Neural cell (in vitro differentiated cells): Measurements from ENCODE around the gene CTSL. TPM values are rescaled to one million over a fixed set of nuclear protein-coding genes. Genes with fewer than 3 reads are reported as not detected.

Source experiments
- H2AFZ ChIP-seq: fragments of 200-600, 300-800 bp; sonication (generic), shearing (Covaris generic); 2 replicates; pipeline ENCODE4 v1.6.0; 2014; ENCODE audit warnings: low read depth, mild to moderate bottlenecking, antibody characterized with exemption, low read length, moderate library complexity
- H3F3A ChIP-seq: fragments of 200-600 bp; shearing (Covaris generic); 2 replicates; pipeline ENCODE4 v1.6.1; 2016; ENCODE audit warnings: mild to moderate bottlenecking, moderate library complexity, mixed read lengths, antibody characterized with exemption, low read length; ENCODE audit not compliant: insufficient read depth, poor library complexity, severe bottlenecking
- H3K27ac ChIP-seq: fragments of 200-600, 300-800 bp; sonication (generic), shearing (Covaris generic); 2 replicates; pipeline ENCODE4 v1.5.1; 2014; ENCODE audit warnings: mild to moderate bottlenecking, low read length, moderate library complexity
- H3K27me3 ChIP-seq: fragments of 300-800, 200-600 bp; sonication (generic), shearing (Covaris generic); 2 replicates; pipeline ENCODE4 v1.6.0; 2014; ENCODE audit warnings: mild to moderate bottlenecking, low read depth, low read length, moderate library complexity; ENCODE audit not compliant: insufficient read depth
- H3K36me3 ChIP-seq: fragments of 300-800, 200-600 bp; sonication (generic), shearing (Covaris generic); 2 replicates; pipeline ENCODE4 v1.5.1; 2014; ENCODE audit warnings: mild to moderate bottlenecking, antibody characterized with exemption, low read length, moderate library complexity; ENCODE audit not compliant: insufficient read depth
- H3K4me2 ChIP-seq: fragments of 300-800, 200-600 bp; sonication (generic), shearing (Covaris generic); 2 replicates; pipeline ENCODE4 v1.6.0; 2014; ENCODE audit warnings: mild to moderate bottlenecking, low read length
- H3K4me3 ChIP-seq: fragments of 300-800, 200-600 bp; sonication (generic), shearing (Covaris generic); 2 replicates; pipeline ENCODE4 v1.5.1; 2014; ENCODE audit warnings: mild to moderate bottlenecking, low read length, moderate library complexity
- H3K79me2 ChIP-seq: fragments of 200-600 bp; shearing (Covaris generic); replicated peaks from 2 replicates; pipeline ENCODE4 v1.6.0; 2014; ENCODE audit warnings: mild to moderate bottlenecking, low read length, moderate library complexity; ENCODE audit not compliant: insufficient read depth
- H3K9ac ChIP-seq: fragments of 300-800, 200-600 bp; sonication (generic), shearing (Covaris generic); 2 replicates; pipeline ENCODE4 v1.6.1; 2016; ENCODE audit warnings: mild to moderate bottlenecking, low read length, mixed read lengths
- H3K9me2 ChIP-seq: fragments of 200-600 bp; shearing (Covaris generic); 2 replicates; pipeline ENCODE4 v1.6.1; 2016; ENCODE audit warnings: mild to moderate bottlenecking, low read length, mixed read lengths; ENCODE audit not compliant: insufficient read depth
- H3K9me3 ChIP-seq: fragments of 200-600, 300-800 bp; sonication (generic), shearing (Covaris generic); 2 replicates; pipeline ENCODE4 v1.6.1; 2016; ENCODE audit warnings: mild to moderate bottlenecking, mixed run types, low read length, moderate library complexity, mixed read lengths
- H4K20me1 ChIP-seq: fragments of 200-600 bp; shearing (Covaris generic); 2 replicates; pipeline ENCODE4 v1.6.1; 2016; ENCODE audit warnings: mild to moderate bottlenecking, mixed run types; ENCODE audit not compliant: insufficient read depth
- EP300 ChIP-seq: fragments of 450-650 bp; conservative IDR thresholded peaks from 2 replicates; pipeline ENCODE4 v1.6.1; 2014; ENCODE audit warnings: antibody characterized with exemption, mild to moderate bottlenecking, moderate library complexity; ENCODE audit not compliant: poor library complexity, severe bottlenecking
- EZH2 ChIP-seq: fragments of 200-600, 300-800 bp; shearing (Covaris generic), sonication (generic); IDR thresholded peaks from 2 replicates; pipeline ENCODE4 v1.6.1; 2014; ENCODE audit warnings: antibody characterized with exemption, low read length, borderline replicate concordance, mild to moderate bottlenecking; ENCODE audit not compliant: insufficient read depth, poor library complexity, severe bottlenecking
- MXI1 ChIP-seq: fragments of 450-650 bp; conservative IDR thresholded peaks from 2 replicates; pipeline ENCODE4 v1.6.1; 2014; ENCODE audit warnings: antibody characterized with exemption, mild to moderate bottlenecking; ENCODE audit not compliant: poor library complexity, severe bottlenecking
- POLR2AphosphoS5 ChIP-seq: IDR thresholded peaks from 2 replicates; pipeline ENCODE4 v1.6.1; 2012
- RAD21 ChIP-seq: fragments of 450-650 bp; conservative IDR thresholded peaks from 2 replicates; pipeline ENCODE4 v1.6.1; 2014; ENCODE audit warnings: antibody characterized with exemption, mild to moderate bottlenecking, moderate library complexity
- SMC3 ChIP-seq: fragments of 450-650 bp; conservative IDR thresholded peaks from 2 replicates; pipeline ENCODE4 v1.6.1; 2014; ENCODE audit warnings: antibody characterized with exemption, mild to moderate bottlenecking, moderate library complexity; ENCODE audit not compliant: poor library complexity
- TAF1 ChIP-seq: IDR thresholded peaks from 2 replicates; pipeline ENCODE4 v1.6.1; 2012; ENCODE audit warnings: low read depth
- polyA plus RNA-seq: library from polyadenylated mRNA; depleted of rRNA; stranded (reverse); fragments of >200 nt; gene quantifications from 2 replicates; pipeline ENCODE4 v1.2.3, GENCODE V29; 2014
- TF ChIP-seq, protein P1 (sequence below): IDR thresholded peaks from 2 replicates; pipeline ENCODE4 v1.6.1; 2012; ENCODE audit warnings: borderline replicate concordance
- TF ChIP-seq, protein P2 (sequence below): fragments of 450-650 bp; IDR thresholded peaks from 2 replicates; pipeline ENCODE4 v1.5.1; 2014; ENCODE audit warnings: antibody characterized with exemption, mild to moderate bottlenecking, moderate library complexity; ENCODE audit not compliant: poor library complexity, severe bottlenecking

CTSL gene
- polyA plus RNA-seq, 1 donor from 2014 or later = 53.5 TPM

DNA sequence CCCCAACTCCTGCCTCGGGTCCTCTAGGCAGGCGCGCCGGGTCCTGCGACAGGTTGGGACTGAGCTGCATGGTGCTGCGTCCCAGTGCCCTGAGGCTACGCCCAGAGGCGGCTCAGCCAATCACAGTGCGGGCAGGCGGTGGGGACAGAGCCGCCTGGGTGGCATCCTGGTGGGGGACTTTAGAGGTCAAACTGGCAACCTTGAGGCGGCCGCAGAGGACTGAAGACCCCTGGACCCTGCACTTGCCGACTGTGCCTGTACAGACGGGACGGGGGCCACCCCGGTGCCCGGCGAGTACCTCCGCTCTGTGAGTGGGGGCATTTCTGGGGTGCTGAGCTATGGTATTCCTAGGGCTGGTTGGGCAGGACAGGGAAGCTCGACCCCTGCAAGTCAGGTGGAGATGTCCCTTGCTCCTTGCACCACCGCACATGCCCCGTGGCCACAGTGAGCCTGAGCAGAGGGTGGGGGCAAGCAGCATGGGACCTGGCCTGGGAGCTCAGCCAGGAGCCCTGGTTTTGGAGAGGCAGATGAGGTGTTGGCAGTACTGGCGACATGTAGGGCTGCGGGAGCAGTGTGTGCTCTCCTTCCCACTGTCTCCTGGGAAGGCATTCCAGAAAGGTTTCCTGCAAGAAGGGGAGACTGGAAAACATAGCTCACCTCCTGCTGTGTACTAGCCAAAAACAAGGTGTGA, 45.5 kb downstream of the CTSL start:
- no peaks in the 10 kb centered on the region for H3K36me3 ChIP-seq
- no peak overlapping the region for H2AFZ ChIP-seq
- no peaks in the 10 kb centered on the region for H3K9me2 ChIP-seq
- TF ChIP-seq, protein P1, sequence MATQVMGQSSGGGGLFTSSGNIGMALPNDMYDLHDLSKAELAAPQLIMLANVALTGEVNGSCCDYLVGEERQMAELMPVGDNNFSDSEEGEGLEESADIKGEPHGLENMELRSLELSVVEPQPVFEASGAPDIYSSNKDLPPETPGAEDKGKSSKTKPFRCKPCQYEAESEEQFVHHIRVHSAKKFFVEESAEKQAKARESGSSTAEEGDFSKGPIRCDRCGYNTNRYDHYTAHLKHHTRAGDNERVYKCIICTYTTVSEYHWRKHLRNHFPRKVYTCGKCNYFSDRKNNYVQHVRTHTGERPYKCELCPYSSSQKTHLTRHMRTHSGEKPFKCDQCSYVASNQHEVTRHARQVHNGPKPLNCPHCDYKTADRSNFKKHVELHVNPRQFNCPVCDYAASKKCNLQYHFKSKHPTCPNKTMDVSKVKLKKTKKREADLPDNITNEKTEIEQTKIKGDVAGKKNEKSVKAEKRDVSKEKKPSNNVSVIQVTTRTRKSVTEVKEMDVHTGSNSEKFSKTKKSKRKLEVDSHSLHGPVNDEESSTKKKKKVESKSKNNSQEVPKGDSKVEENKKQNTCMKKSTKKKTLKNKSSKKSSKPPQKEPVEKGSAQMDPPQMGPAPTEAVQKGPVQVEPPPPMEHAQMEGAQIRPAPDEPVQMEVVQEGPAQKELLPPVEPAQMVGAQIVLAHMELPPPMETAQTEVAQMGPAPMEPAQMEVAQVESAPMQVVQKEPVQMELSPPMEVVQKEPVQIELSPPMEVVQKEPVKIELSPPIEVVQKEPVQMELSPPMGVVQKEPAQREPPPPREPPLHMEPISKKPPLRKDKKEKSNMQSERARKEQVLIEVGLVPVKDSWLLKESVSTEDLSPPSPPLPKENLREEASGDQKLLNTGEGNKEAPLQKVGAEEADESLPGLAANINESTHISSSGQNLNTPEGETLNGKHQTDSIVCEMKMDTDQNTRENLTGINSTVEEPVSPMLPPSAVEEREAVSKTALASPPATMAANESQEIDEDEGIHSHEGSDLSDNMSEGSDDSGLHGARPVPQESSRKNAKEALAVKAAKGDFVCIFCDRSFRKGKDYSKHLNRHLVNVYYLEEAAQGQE = no peak
- TF ChIP-seq EP300 (no peak), MXI1 (no peak), EZH2 (no peak), RAD21 (no peak), SMC3 (no peak), POLR2AphosphoS5 (no peak), TAF1 (no peak)
- TF ChIP-seq, protein P2, sequence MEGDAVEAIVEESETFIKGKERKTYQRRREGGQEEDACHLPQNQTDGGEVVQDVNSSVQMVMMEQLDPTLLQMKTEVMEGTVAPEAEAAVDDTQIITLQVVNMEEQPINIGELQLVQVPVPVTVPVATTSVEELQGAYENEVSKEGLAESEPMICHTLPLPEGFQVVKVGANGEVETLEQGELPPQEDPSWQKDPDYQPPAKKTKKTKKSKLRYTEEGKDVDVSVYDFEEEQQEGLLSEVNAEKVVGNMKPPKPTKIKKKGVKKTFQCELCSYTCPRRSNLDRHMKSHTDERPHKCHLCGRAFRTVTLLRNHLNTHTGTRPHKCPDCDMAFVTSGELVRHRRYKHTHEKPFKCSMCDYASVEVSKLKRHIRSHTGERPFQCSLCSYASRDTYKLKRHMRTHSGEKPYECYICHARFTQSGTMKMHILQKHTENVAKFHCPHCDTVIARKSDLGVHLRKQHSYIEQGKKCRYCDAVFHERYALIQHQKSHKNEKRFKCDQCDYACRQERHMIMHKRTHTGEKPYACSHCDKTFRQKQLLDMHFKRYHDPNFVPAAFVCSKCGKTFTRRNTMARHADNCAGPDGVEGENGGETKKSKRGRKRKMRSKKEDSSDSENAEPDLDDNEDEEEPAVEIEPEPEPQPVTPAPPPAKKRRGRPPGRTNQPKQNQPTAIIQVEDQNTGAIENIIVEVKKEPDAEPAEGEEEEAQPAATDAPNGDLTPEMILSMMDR = no peak
- H3K9ac ChIP-seq = no peak overlapping the region
- no peak overlapping the region for H3K4me2 ChIP-seq
- no peaks in the 10 kb centered on the region for H4K20me1 ChIP-seq
- H3F3A ChIP-seq = no peaks in the 10 kb centered on the region
- H3K9me3 ChIP-seq = no peaks in the 10 kb centered on the region
- H3K27ac ChIP-seq = no peak overlapping the region
- H3K4me3 ChIP-seq = no peak overlapping the region
- H3K27me3 ChIP-seq = no peaks in the 10 kb centered on the region
- H3K79me2 ChIP-seq = no peaks in the 10 kb centered on the region

DNA sequence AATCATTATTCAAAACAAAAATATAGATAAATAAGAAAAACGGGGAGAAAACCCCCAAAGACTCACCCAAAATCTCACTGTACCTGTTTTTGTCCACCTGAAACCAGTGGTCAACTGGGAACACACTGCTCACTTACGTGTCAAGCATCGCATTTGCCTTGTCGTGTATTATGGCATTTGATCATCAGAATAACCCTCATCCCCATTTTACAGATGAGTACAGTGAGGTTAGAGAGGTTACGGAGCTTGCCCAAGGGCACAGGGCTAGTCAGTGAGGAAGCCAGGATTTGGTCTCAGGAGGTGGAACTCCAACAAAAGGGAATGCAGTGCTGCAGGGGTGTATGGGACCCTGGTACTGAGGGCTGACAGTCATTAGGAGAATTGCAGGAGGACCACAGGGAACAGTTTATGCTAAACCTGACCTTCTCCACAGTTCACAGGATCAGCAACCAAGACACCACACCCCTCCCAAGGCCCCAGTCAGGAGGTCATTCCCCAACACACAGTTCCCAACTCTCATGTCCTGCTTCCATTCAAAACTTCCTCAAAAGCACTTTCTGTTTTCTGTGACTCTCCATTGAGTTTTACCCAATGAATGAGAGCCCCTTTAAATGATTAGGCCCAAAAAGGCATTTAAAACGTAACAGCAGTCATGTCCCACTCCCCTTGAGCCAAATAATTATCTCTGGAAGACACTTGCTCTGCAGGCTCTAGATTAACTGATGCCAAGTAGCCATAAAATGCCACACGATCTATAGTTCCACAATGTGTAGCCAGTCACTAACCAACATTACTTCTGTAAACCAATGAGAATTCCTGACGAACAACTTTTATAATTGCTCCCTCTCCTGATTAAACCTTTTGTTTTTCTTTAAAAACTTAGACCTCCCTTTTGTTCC, 50.8 kb downstream of the CTSL start:
- Histone ChIP-seq H3K79me2 (no peaks in the 10 kb centered on the region), H3K4me2 (no peak overlapping the region), H3K9ac (no peak overlapping the region), H3F3A (no peaks in the 10 kb centered on the region), H3K27me3 (no peaks in the 10 kb centered on the region), H3K9me3 (no peaks in the 10 kb centered on the region), H3K4me3 (no peak overlapping the region), H3K9me2 (no peaks in the 10 kb centered on the region), H2AFZ (no peak overlapping the region), H4K20me1 (no peaks in the 10 kb centered on the region), H3K36me3 (no peaks in the 10 kb centered on the region), H3K27ac (no peak overlapping the region)
- no peak for TF ChIP-seq RAD21
- TF ChIP-seq EP300 = no peak
- no peak for TF ChIP-seq MXI1
- no peak for TF ChIP-seq TAF1
- TF ChIP-seq POLR2AphosphoS5 = no peak
- no peak for TF ChIP-seq EZH2
- TF ChIP-seq SMC3 = no peak
- TF ChIP-seq, protein P1 = no peak
- TF ChIP-seq, protein P2 = no peak
